HuH-7 (cell line): ENCODE measurements around the gene CD34.
"Not testable (repeated sequence)": the region's sequence is repeated elsewhere in the genome, so short reads cannot be mapped to it uniquely, and the experiment has no call there.

Source experiments
- DNase-seq: peaks from one replicate; pipeline ENCODE4 v3.0.0; 2011; ENCODE audit warnings: low spot score

The CD34 gene

DNA sequence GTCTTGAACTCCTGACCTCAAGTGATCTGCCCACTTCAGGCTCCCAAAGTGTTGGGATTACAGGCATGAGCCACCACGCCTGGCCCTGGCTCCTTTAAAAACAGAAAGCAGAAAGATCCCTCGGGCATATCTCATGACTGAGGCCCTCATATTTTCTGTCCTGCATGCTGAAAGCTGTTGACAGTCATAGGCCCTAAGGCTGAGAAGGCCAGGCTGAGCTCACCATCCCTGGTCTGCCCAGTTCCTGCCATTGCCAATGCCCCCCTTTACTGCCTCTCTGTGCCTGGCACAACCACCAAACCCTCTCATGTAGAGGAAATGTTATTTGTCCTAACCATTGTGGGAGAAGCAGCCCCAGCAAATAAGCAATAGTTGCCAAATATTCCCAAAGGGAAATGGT, 12.7 kb downstream of the CD34 start:
- DNase-seq: no peak

DNA sequence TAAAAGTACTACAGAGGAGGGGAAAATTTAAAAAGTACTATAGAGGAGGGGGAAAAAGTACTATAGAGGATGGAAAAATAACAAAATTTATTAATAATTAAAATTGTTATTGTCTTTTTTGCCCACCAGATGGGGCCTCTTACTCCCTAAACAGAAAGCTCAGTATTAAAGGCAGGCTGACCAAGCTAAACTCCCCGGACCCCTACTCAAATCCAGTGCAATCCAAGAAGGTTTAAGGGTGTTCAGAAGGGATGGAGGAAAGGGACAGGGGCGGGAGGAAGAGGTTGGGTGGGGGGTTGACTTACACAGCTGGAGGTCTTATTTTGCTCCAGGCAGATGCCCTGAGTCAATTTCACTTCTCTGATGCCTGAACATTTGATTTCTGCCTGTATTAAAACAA, 13.7 kb downstream of the CD34 start:
- no peak for DNase-seq

DNA sequence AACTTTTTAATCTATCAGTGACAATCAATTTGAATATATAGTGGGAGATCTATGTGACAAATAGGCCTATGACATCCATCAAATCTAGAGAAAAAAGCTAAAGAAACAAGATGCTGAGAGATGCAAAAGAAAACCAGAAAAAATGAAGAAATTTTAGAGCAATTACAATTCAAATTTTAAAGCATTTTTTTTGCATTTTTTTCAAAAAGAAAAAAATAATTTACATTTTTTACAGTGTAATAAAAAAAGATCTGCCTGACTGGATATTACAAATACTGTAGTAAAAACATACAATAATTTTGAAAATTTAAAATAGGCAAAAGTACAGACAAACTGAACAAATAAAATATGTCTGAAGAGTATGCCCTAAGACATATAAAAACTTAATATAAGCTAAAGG, 14.4 kb downstream of the CD34 start:
- no peak for DNase-seq

DNA sequence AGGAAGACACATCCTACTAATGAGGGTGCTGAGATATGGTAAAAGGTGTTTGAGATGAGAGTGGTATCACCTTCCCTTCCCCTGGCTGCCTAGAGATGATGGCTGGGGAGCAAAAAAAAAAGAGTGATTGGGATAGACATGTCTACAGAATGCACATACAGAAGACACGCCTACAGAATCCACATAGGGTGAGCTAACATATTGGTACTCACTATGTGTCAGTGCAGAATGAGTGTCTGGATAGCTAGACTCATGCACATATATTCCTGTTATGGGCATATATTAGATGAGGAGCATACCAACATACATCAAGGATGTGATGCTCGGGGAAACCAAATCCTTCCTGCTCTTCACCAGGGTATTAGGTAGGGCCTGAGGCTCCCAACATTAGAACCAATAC, 16.2 kb downstream of the CD34 start:
- DNase-seq: no peak

DNA sequence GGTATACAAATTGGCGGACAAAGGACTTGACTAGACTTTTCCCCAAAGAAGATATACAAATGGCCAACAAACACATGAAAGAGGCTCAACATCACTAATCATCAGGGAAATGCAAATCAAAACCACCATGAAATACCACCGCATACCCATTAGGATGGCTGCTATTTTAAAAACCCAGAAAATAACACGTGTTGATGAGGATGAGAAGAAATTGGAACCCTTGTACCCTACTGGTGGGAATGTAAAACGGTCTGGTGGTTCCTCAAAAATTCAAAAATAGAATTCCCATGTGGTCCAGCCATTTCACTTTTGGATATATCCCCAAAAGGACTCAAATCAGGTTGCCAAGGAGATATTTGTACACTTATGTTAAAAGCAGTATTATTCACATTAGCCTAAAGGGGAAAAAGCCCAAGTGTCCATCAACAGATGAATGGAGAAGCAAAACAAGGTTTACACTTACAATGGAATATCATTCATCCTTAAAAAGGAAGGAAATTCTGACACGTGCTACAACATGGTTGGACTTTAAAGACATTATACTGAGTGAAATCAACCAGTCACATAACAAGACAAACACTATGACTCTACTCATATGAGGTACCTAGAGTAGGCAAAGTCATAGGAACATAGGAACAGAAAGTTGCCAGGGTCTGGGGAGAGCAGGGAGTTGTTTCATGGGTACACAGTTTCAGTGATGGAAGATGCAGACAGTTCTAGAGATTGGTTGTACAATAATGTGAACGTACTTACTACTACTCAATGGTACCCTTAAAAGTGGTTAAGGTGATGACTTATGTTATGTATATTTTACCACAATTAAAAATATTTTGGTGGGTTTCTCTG, 17.0 kb downstream of the CD34 start:
- DNase-seq: no peak

DNA sequence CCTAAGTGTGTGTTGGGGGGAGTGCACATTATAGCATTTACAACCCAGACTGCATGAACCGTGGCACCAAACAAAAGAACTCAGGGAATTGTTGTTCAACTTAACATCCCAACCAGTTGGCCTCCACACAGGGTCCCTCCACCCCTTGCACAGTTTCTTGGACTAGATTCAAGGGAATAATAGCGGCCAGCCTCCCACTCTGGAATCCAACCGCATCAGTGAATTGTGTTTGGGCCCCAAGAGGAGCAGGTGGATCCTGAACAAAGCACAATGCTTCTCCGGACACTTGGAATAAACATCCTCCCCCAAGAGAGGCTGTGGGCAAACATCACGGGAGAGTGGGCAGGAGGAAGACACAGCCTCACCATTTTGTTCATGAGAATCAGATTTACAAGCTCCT, 18.2 kb downstream of the CD34 start:
- DNase-seq: no peak

DNA sequence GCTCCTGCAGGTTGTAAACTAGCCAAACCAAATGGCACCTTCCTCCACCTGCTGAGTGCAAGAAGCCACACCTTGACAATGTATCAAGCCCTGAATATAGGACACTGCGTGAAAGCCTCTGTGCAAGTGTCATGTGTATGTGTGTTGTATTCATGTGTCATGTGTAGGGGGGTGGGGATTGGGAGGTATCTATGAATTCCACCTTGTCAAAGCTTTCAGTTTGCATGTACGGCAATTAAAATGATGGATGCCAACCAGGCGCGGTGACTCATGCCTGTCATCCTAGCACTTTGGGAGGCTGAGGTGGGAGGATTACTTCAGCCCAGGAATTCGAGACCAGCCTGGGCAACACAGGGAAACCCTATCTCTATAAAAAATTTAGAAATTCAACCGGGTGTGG, 19.8 kb downstream of the CD34 start:
- DNase-seq: no peak

DNA sequence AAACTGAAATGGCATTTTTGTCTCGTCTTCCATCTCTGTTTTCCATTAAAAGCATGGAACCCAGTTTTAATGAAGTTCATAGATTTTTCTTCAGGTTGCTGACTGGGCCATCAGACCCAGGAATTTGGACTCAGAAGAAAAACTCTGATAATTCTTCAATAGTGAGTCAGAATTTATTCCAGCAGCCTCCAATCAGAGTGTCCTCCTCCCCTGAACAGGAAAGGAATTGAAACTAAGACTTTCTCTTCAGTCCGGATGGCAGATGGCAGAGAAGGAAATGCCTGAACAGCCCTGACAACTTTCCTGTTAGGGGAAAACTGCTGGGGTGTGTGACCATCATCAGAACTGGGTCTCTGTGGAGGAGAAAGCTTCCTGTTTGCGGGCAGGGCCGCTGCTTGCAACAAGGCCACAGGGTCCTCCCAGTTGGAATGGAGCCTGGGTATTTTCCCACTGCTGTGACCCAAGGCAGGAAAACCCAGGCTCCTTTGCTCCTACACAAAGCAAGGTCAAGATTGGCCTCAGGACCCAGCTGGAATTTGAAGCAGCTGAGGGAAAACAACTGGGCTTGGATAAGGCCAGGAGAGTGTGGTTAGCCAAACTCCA, 20.7 kb downstream of the CD34 start:
- DNase-seq: no peak

DNA sequence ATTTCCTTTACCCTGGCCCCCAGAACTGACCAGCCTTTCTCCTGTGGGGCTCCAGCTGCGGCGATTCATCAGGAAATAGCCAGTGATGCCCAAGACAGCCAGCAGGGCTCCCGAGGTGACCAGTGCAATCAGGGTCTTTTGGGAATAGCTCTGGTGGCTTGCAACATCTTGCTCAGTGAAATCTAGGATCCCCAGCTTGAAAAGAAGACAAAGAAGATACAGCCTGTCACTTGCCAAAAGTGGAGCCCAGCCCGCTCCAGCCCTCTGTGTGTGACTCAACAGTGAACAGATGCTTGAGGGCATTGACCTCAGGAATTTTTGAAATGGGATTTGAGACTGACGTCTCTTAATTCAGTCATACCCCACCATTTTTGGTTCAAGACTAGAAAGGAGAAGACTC, 22.3 kb downstream of the CD34 start:
- DNase-seq: no peak

DNA sequence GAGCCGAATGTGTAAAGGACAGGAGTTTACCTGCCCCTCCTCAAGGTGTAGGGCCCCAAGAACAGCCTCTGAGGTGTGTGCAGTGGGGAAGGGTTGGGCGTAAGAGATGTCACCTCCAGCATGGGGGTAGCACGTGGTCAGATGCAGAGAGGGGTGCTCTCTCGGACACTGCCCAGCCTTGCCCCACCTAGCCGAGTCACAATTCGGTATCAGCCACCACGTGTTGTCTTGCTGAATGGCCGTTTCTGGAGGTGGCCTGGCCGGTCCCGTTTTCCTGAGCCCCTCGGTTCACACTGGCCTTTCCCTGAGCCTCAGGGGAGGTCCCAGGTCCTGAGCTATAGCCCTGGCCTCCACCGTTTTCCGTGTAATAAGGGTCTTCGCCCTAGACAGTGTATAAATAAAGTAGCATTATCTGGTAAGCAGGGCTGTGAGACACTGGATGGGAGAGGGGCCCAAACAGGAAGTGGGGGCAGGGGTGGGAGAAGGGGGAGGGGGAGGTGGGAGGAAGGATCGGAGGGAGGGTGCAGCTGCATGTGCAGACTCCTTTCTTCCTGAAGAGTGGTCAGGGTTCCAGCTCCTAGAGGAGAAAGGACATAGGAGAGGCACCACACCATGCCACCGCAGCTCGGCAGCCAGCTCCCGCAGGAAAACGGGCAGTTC, 23.3 kb downstream of the CD34 start:
- DNase-seq: no peak

DNA sequence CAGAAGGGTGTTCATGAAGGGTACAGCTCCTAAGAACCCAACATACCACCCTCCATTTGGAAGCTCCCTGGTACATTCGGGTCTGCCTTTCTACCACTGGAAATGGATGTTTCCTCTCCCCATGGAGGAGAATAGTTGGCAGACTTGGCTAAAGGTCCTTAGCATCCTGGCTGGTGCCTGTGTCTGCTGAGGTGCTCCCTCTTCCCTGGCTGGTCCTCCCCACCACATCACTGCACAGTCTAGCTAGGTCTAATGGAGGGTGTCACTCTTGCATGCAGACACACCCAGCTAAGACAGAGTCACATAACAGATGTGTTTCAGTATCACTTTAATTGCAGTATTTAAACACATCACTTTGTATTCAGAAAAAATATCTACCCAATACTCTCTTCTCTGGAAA, 24.7 kb downstream of the CD34 start:
- no peak for DNase-seq

DNA sequence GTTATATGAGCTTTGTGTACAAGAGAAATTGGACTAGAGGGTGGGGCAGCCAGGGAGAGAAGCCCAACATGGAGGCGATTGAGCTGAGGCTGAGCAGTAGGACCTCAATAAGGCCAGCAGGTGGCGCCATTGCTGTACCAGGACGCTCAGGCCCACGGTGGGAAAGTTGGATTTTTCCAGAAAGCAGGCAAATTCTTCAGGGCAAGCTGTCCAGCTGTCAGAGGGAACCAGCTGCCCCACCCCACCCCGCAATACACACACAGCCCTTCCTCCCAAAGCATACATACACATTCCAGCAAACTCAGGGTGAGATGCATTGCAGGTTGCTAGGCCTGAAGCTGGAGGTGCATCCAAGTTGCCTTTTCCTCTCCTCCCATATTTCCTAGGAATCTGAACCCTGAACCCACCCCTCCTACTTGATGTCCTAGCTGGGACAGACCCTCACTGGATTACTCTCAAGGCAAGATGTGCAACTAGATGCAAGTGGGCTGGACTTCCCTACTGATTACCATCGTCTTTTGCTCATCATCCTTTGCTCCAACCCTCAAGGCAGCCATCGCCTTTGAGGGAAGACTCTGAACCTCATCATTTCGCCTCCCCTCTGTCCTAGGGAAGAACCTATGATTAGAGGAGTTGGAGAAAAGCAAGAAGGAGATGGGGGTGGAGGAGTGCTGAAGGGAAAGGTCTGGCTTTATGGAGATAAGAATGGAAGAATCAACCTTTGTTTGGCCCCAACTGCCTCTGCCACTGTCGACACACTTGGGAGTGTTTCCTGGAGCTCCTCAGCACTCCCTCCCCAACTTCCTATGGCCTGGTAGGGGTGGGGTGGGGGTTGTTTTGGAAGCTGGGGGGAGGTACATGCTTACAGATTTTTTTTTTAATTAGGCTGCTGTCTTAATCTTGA, 25.5 kb downstream of the CD34 start:
- peak; percentile 63 for DNase-seq

DNA sequence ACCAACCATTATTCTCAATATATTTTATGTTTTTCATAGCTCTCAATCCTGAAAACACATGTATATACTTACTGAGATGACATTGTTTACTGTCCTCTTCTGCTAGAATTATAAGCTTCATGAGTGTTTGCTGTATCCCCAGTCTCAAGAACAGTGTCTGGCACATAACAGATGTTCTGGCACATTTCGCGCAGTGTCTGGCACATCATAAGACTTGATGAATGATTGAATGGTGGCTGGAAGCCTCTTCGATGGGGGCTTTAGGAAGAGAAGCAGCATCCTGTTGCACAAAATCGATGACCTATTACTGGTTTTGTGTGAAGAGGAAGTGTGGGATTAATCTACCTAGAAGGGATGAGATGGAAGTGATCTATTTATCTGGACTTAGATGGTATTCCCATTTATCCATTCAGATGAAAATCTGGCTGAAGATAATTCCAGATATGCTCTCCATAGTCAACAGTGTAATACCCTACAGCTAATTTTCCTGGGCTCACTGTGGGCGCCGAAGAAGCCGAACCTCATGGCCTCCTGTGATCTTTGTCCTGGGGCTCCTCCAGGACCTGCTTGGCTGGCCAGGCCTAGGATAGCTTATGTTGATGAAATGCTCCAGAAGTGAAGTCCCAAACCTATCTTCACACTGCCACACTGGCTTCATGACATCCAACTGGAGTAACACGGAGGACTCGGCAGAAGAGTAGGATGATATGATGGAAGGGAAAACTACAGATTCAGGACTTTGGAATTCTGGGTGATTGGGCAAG, 26.5 kb downstream of the CD34 start:
- no peak for DNase-seq

DNA sequence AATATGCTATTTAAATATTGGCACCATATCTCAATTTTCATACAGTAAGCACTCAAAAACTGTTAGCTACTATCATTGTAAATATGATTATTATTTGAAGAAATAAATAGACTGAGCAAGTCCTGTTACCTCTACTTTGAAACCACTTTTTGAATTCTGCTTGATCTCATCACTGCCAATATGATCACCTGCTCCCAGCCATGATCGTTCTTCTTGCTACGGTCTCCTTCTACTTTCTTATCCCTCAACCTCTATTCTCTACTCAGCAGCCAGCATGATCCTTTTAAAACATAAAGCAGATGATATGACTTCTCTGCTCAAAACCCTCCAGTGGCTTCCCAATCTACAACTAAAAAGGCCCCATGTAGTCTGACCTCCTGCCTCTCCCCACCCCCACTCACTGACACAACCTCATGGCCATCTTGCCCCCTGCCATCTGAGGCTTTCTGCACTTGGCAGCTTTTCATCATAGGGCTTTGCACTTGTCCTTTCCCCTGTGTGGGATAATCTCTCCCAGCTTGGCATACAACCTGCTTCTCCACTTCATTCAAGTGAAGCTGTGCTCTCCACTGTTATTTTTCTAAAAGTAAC, 27.2 kb downstream of the CD34 start:
- no peak for DNase-seq

DNA sequence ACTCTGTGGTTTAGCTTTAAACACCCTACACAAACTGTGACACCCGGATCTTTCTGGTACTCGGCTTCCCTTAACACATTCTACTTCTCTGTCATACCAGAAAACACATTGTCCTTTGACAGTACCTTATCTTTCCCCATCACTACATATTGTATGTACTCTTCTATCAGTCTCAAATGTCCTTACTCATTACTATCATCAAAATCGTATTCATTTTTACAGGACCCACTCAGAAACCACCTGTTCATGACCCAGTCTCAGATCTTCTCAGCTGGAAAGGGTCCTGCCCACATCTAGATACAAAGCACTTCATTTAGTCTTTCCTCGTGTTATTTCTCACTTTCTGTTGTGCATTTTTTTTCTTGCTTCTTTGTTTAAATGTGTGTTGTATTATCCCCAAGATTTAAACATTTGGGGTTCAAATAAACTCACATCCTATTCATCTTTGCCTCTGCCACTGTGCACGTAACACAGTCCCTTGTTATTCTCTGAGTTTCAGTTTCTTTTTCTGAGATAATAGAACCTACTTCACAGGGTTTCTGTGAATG, 27.7 kb downstream of the CD34 start:
- no peak for DNase-seq

DNA sequence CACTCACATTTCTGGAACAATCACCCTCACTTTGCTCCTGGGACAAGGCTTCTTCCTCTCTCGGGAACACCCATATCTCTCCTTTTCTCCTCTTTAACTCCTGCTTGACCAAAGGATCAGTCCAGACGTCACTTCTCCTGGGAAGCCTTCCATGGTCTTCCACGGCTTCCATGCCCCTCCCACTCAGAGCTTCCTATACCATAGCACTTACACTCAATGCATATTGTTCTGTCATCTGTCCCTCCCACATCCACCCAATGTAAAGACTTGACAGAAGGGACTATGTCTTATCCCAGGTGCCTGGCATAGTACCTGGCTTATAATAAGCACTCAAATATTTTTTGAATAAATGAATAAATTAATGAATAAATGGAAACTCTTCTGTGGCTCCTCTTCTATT, 28.2 kb downstream of the CD34 start:
- DNase-seq: no peak

DNA sequence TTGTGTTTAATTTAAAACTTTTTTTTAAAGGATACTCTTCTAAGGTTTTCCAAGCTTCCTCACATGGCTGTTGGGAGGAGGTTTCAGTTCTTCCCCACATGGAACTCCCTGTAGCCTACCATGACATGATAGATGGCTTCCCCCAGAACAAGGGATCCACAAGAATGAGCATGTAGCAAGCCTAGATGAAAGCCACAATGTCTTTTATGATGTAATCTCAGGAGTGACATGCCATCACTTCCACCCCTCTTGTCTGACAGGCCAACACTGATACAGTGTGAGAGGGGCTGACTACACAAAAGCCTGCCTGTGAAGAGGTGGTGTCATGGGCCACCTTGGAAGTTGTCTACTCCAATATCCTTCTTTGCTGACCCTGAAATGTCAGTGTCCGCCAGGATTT, 32.0 kb downstream of the CD34 start:
- DNase-seq: no peak

DNA sequence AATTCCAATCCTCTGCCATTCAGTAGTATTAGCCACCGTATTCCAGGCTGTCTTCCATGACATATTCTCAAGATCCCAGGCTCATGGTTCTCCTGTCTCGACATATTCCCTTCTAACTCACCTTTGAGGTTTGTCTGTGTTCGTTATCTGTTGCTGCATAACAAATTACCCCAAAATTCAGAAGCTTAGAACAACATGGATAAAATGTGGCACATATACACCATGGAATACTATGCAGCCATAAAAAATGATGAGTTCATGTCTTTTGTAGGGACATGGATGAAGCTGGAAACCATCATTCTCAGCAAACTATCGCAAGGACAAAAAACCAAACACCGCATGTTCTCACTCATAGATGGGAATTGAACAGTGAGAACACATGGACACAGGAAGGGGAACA, 33.0 kb downstream of the CD34 start:
- not testable (repeated sequence) for DNase-seq

DNA sequence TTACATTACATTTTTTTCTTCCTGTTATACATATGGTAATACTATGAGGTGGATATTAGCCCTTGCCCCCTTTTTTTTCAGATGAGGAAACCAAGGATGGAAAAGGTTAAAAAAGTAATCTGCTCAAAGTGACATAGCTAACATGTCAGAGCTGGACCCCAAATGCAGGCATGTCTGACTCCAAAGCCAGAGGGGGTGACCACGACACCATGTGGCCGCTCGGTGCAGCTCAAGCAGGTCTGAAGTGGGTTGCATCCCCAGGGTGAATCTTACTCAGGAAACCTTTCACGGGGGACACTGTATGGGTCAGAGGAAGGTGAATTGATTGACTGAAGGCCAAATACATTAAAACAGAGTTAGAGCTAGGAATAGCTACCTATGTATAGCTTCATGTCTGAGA, 34.8 kb downstream of the CD34 start:
- DNase-seq: no peak

DNA sequence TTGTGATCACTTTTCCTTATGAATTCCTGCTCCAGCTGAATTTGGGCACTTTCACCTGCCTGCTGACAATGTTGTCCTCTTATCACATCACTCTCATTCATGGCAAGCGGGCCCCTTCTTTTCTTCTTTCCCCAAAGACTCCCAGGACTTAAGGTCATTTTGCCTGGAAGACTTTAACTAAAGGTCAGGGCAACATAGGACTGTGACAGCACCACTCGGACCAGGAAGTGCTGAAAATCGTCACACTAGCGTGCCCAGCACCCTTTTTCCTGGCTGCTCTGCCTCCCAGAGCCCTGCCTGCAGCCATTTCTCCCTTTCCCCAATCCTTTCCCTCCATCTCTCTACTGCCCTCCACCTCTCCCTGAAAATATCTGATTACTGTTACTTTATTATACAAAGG, 35.4 kb downstream of the CD34 start:
- DNase-seq: no peak
